PC-9 (cell line): ENCODE measurements around the gene SIK3. TPM values are rescaled to one million over a fixed set of nuclear protein-coding genes. Genes with fewer than 3 reads are reported as not detected.

Source experiments
- BruUV-seq: library from RNA; stranded (reverse); fragments of 400-500 nt; replicated peaks from 2 replicates; lab custom pipeline; 2021; lab: Mats Ljungman, UMichigan
- CTCF ChIA-PET: fragments of 300-600 bp; sonication (Branson Sonifier 250); formaldehyde crosslinking; loops from one replicate; lab custom pipeline; 2022; ENCODE audit warnings: antibody characterized with exemption; lab: Charles Lee
- POLR2A ChIA-PET: fragments of 300-600 bp; sonication (Branson Sonifier 250); formaldehyde crosslinking; loops from one replicate; lab custom pipeline; 2022; ENCODE audit warnings: antibody characterized with exemption; ENCODE audit not compliant: unreplicated experiment; lab: Charles Lee
- DNase-seq, 2 experiments: peaks; one replicate each; pipeline versions ENCODE4 v3.0.0 to v3.0.0-alpha.2; 2015 to 2022; ENCODE audit warnings: mixed read lengths in 1 of 2
- H2AFZ ChIP-seq: fragments of 200-600 bp; sonication (generic); 2 replicates; pipeline ENCODE4 v1.8.1; 2017; ENCODE audit warnings: antibody characterized with exemption
- H3F3A ChIP-seq: fragments of 200-600 bp; sonication (generic); 2 replicates; pipeline ENCODE4 v1.8.1; 2017; ENCODE audit warnings: antibody characterized with exemption, mild to moderate bottlenecking, low read depth; ENCODE audit not compliant: insufficient read depth
- H3K27ac ChIP-seq: fragments of 200-600 bp; sonication (generic); 2 replicates; pipeline ENCODE4 v1.6.1; 2016; ENCODE audit warnings: mixed run types
- H3K27me3 ChIP-seq: fragments of 200-600 bp; sonication (generic); 2 replicates; pipeline ENCODE4 v1.6.1; 2016; ENCODE audit warnings: low read depth, mixed run types; ENCODE audit not compliant: insufficient read depth
- H3K36me3 ChIP-seq: fragments of 200-600 bp; sonication (generic); 2 replicates; pipeline ENCODE4 v1.6.1; 2016; ENCODE audit warnings: low read depth, mixed run types
- H3K4me1 ChIP-seq: fragments of 200-600 bp; sonication (generic); replicated peaks from 2 replicates; pipeline ENCODE4 v1.6.1; 2016; ENCODE audit warnings: mixed run types; ENCODE audit not compliant: insufficient read depth
- H3K4me2 ChIP-seq: fragments of 200-600 bp; sonication (generic); 2 replicates; pipeline ENCODE4 v1.6.1; 2017; ENCODE audit warnings: mixed run types
- H3K4me3 ChIP-seq: fragments of 200-600 bp; sonication (generic); 2 replicates; pipeline ENCODE4 v1.6.1; 2016; ENCODE audit warnings: mixed run types
- H3K79me2 ChIP-seq: fragments of 200-600 bp; sonication (generic); 2 replicates; pipeline ENCODE4 v1.6.1; 2017; ENCODE audit warnings: low read depth, mixed run types
- H3K9me2 ChIP-seq: fragments of 200-600 bp; sonication (generic); 2 replicates; pipeline ENCODE4 v1.8.1; 2017; ENCODE audit warnings: mild to moderate bottlenecking; ENCODE audit not compliant: insufficient read depth
- H3K9me3 ChIP-seq: fragments of 200-600 bp; sonication (generic); 2 replicates; pipeline ENCODE4 v1.8.1; 2016; ENCODE audit warnings: low read depth; ENCODE audit not compliant: insufficient read depth
- H4K20me1 ChIP-seq: fragments of 200-600 bp; sonication (generic); 2 replicates; pipeline ENCODE4 v1.8.1; 2017; ENCODE audit not compliant: insufficient read depth
- CTCF ChIP-seq: fragments of 200-600 bp; sonication (generic); conservative IDR thresholded peaks from 2 replicates; pipeline ENCODE4 v1.6.1; 2017; ENCODE audit warnings: mixed run types, antibody characterized with exemption, mild to moderate bottlenecking, moderate library complexity
- EZH2 ChIP-seq: fragments of 200-600 bp; sonication (generic); IDR thresholded peaks from 2 replicates; pipeline ENCODE4 v1.8.0; 2017; ENCODE audit warnings: antibody characterized with exemption, low read depth
- intact Hi-C: fragments of 100-400 bp; cut with micrococcal nuclease; formaldehyde crosslinking; loops from one replicate; pipeline ENCODE4 v1.10.0; 2022; ENCODE audit not compliant: unreplicated experiment
- total RNA-seq: library from RNA; stranded (reverse); gene quantifications from 2 replicates; pipeline ENCODE4 v1.2.3, GENCODE V29; 2021

The SIK3 gene
- total RNA-seq, 1 experiment from 2014 or later, result 30.2 TPM

- Histone ChIP-seq H3K4me2 (no peak overlapping the region), H3K9me3 (no peaks in the 10 kb centered on the region), H3K4me3 (no peak overlapping the region), H3F3A (no peaks in the 10 kb centered on the region; the same call in none of the 2 replicates), H3K36me3 (no peaks in the 10 kb centered on the region; the same call in 1 of the 2 replicates), H3K27me3 (no peaks in the 10 kb centered on the region), H4K20me1 (peaks cover 8% of the 10 kb centered on the region; the same call in 1 of the 2 replicates), H2AFZ (no peak overlapping the region), H3K9me2 (no peaks in the 10 kb centered on the region), H3K27ac (no peak overlapping the region), H3K79me2 (peaks cover 12% of the 10 kb centered on the region; the same call in 1 of the 2 replicates), H3K4me1 (peaks cover 7% of the 10 kb centered on the region)
- TF ChIP-seq EZH2 (no peak), CTCF (no peak)
- intact Hi-C loops, result no loop called here
- CTCF ChIA-PET, result no interaction called here
- POLR2A ChIA-PET, result no interaction called here
- no peak for DNase-seq
- no TSS peak for BruUV-seq
These were observed 122.6 kb downstream of the SIK3 start for GRCh38 chr11:116975661-116976060.

GRCh38 chr11:116973270-116973669, 125.0 kb downstream of the SIK3 start:
- ChIA-PET POLR2A (no interaction called here), CTCF (no interaction called here)
- Histone ChIP-seq H3K9me2 (no peaks in the 10 kb centered on the region), H3K4me3 (no peak overlapping the region), H3K27ac (no peak overlapping the region), H3K27me3 (no peaks in the 10 kb centered on the region), H3K36me3 (no peaks in the 10 kb centered on the region; the same call in 1 of the 2 replicates), H3F3A (no peaks in the 10 kb centered on the region; the same call in none of the 2 replicates), H3K4me2 (no peak overlapping the region), H2AFZ (no peak overlapping the region), H3K4me1 (peaks cover 7% of the 10 kb centered on the region), H3K9me3 (no peaks in the 10 kb centered on the region), H4K20me1 (peaks cover 8% of the 10 kb centered on the region; the same call in 1 of the 2 replicates), H3K79me2 (peaks cover 11% of the 10 kb centered on the region; the same call in 1 of the 2 replicates)
- TF ChIP-seq EZH2, result no peak
- TF ChIP-seq CTCF, result no peak
- intact Hi-C loops, result no loop called here
- no TSS peak for BruUV-seq
- DNase-seq, result no peak

GRCh38 chr11:116972691-116973090, 125.5 kb downstream of the SIK3 start:
- POLR2A ChIA-PET, result interaction anchor here (0.7 kb wide), 1 partner anchor 124 kb away, joined by 4 read pairs; no protein-coding TSS in a partner anchor
- no peaks in the 10 kb centered on the region for H3K27me3 ChIP-seq
- H3K36me3 ChIP-seq, result no peaks in the 10 kb centered on the region; the same call in 1 of the 2 replicates
- CTCF ChIA-PET, result no interaction called here
- no peak overlapping the region for H3K4me3 ChIP-seq
- BruUV-seq, result no TSS peak
- no peak overlapping the region for H3K4me2 ChIP-seq
- H4K20me1 ChIP-seq, result peaks cover 8% of the 10 kb centered on the region; the same call in 1 of the 2 replicates
- TF ChIP-seq EZH2 (no peak), CTCF (no peak)
- H3F3A ChIP-seq, result no peaks in the 10 kb centered on the region; the same call in none of the 2 replicates
- no peak for DNase-seq
- no peak overlapping the region for H3K27ac ChIP-seq
- H3K9me3 ChIP-seq, result no peaks in the 10 kb centered on the region
- H3K9me2 ChIP-seq, result no peaks in the 10 kb centered on the region
- intact Hi-C loops, result no loop called here
- peaks cover 7% of the 10 kb centered on the region for H3K4me1 ChIP-seq
- peaks cover 11% of the 10 kb centered on the region; the same call in 1 of the 2 replicates for H3K79me2 ChIP-seq
- no peak overlapping the region for H2AFZ ChIP-seq
